HAP-1 (cell line): ENCODE data around the gene BAHCC1.

ENCODE experiments used
- DNase-seq, 2 experiments: peaks; one replicate each; pipeline ENCODE4 v3.0.0-alpha.2; 2016 to 2020; ENCODE audit warnings: low spot score in 2 of 2
- H3K27me3 ChIP-seq: fragments of 250-450 bp; sonication (Bioruptor Pico); 2 replicates; pipeline ENCODE4 v1.5.1; 2020; ENCODE audit warnings: low read depth, mild to moderate bottlenecking, moderate library complexity
- H3K36me3 ChIP-seq: fragments of 250-450 bp; sonication (Bioruptor Pico); replicated peaks from 2 replicates; pipeline ENCODE4 v1.5.1; 2020; ENCODE audit warnings: mild to moderate bottlenecking
- H3K4me1 ChIP-seq: fragments of 250-450 bp; sonication (Bioruptor Pico); 2 replicates; pipeline ENCODE4 v1.5.1; 2020; ENCODE audit warnings: mild to moderate bottlenecking
- H3K4me3 ChIP-seq: fragments of 250-450 bp; sonication (Bioruptor Pico); 2 replicates; pipeline ENCODE4 v1.5.1; 2020; ENCODE audit warnings: mild to moderate bottlenecking, moderate library complexity
- H3K9me3 ChIP-seq: fragments of 250-450 bp; sonication (Bioruptor Pico); 2 replicates; pipeline ENCODE4 v1.5.1; 2020; ENCODE audit warnings: mild to moderate bottlenecking, moderate library complexity
- in situ Hi-C: fragments of 300-500 bp; cut with MboI; formaldehyde crosslinking; loops from 3 replicates; pipeline ENCODE4 v1.14.3; 2020; ENCODE audit warnings: low sequenced_read_pairs, inconsistent platforms, mixed read lengths

The BAHCC1 gene

DNA sequence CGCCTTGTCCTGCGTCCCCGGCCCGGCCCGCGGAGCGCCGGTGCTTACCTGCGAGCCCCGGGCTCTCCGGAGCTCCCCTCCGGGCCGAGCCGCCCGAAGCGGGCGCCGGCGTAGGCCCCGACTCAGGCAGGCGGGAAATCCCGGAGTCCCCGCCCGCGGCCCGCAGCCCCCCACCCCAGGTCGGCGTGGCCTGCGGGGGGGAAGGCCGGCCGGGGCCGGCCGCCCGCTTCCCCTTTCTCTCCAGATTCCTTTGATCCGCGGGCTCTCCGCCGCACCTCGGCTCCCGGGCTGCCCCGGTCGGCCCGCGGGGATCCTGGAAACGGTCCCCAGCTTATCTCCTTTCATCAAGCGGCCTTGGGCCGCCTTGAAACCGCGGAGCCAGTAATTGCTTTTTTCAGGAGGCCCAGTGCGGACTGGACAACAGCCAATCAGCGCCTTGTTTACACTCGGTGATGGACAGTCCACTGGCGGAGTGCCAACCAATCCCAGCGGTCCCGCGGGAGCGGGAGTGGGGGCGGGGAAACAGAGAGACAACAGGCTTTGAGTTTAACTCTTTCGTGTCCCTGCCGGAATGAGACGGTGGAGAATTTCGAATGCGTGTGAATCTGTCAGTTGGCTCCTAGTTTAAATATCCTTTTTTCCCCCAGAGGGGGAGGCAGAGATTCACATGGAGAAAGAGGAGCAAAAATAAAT is 1.4 kb upstream of the BAHCC1 start:
- Histone ChIP-seq H3K9me3 (no peaks in the 10 kb centered on the region), H3K4me3 (peak overlapping the region; percentile 64), H3K27me3 (no peaks in the 10 kb centered on the region), H3K36me3 (no peaks in the 10 kb centered on the region; the same call in 1 of the 2 replicates), H3K4me1 (peaks cover 17% of the 10 kb centered on the region)
- in situ Hi-C loops = loop anchor here (5.0 to 10.0 kb wide), 2 partner anchors 91 to 102 kb away; no protein-coding TSS in a partner anchor
- peak; percentile 99 to 100 for DNase-seq

- H3K27me3 ChIP-seq = no peaks in the 10 kb centered on the region
These were observed 808 bp upstream of the BAHCC1 start for GRCh38 chr17:81394377-81394920.

GRCh38 chr17:81395600-81396277 is 482 bp downstream of the BAHCC1 start:
- H3K9me3 ChIP-seq = no peaks in the 10 kb centered on the region
- peak overlapping the region; percentile 67 for H3K4me3 ChIP-seq
- H3K36me3 ChIP-seq = no peaks in the 10 kb centered on the region; the same call in 1 of the 2 replicates
- H3K27me3 ChIP-seq = no peaks in the 10 kb centered on the region
- DNase-seq = peak in 1 of 2 experiments; percentile 39
- in situ Hi-C loops = loop anchor here (10.0 kb wide), 1 partner anchor 89 kb away; no protein-coding TSS in a partner anchor
- peaks cover 23% of the 10 kb centered on the region for H3K4me1 ChIP-seq

More at GRCh38 chr17:81394377-81394920, 808 bp upstream of the BAHCC1 start:
- H3K4me1 ChIP-seq = peaks cover 17% of the 10 kb centered on the region
- H3K36me3 ChIP-seq = no peaks in the 10 kb centered on the region; the same call in 1 of the 2 replicates
- H3K9me3 ChIP-seq = no peaks in the 10 kb centered on the region
- in situ Hi-C loops = loop anchor here (5.0 to 10.0 kb wide), 2 partner anchors 90 to 102 kb away; no protein-coding TSS in a partner anchor
- peak overlapping the region; percentile 64 for H3K4me3 ChIP-seq
- no peak for DNase-seq

- Histone ChIP-seq H3K27me3 (no peaks in the 10 kb centered on the region), H3K9me3 (no peaks in the 10 kb centered on the region), H3K4me3 (peak overlapping the region; percentile 67), H3K36me3 (no peaks in the 10 kb centered on the region; the same call in 1 of the 2 replicates), H3K4me1 (peaks cover 27% of the 10 kb centered on the region)
- in situ Hi-C loops = loop anchor here (10.0 kb wide), 1 partner anchor 89 kb away; no protein-coding TSS in a partner anchor
- DNase-seq = no peak
These were observed 1.0 kb downstream of the BAHCC1 start for GRCh38 chr17:81396278-81396721.

DNA sequence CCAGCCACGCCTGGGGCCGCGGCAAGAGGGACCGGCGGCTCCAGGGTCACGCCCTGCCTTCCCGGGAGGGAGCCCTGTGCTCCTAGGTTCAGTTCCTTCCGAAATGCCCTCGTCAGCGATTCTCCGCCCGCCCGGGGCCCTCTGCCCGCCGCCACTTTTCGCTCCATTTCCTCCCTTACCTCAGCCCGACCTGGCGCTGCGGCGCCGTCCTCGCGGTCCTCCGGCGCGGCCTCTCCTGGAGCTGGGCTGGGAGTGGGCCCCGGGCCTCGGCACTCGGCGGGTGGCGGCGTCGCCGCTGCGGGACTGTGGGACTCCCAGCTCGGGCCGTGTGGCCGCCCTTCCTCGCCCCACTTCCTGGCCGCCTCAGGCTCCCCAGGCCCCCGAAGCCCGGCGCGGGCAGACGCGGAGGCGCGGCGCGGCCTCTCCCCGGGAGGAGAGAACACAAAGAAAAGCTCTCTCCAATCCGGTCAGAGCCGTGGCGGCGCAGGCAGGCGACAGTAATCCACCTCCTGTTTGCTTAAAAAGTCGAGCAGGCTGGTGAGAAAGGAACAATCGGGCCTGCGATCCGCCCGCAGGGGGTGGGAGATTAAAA is 1.6 kb downstream of the BAHCC1 start:
- Histone ChIP-seq H3K4me3 (peak overlapping the region; percentile 67), H3K36me3 (no peaks in the 10 kb centered on the region), H3K9me3 (no peaks in the 10 kb centered on the region), H3K27me3 (no peaks in the 10 kb centered on the region), H3K4me1 (peaks cover 27% of the 10 kb centered on the region)
- peak; percentile 87 to 89 for DNase-seq
- in situ Hi-C loops = loop anchor here (10.0 kb wide), 1 partner anchor 88 kb away; no protein-coding TSS in a partner anchor

DNA sequence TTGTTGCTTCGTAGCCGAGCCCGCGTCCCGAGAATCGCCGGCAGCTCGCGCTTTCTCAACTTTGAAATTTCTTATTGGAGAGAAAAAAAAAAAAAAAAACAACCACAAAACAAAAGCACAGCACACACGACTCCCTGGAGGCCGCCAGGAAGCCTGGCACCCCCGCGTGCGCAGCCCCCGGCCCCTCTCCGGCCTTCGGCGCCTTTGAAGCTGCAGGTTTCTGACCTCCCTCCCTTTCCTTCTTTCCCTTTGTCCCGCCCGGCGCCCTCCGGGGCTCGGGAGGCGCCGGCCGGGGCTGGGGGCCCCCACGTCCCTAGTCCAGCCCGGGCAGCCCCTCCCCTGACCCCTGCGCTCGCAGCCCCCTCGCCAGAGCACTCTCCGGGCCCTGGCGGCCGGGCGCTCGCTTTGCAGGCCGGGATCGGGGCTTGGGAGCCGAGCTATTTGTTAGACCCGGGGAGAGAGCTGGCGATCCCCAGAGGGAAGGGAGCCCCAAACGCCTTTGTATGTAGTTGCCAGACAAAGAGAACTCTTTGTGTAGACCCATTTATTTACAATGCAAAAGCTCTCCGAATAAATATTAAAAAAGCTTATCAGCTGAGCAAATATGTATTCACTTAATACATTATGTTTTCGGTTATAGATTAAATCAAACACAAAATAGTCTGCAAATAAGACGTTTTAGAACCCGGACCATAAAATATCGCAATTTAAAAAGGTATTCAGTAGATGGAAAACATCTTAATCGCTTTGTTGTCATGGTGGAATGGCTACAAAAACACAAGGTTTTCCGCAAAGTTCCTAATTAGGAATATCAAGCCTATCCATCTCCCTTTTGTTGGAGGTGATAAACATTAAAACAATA is 2.3 kb downstream of the BAHCC1 start:
- Histone ChIP-seq H3K36me3 (no peaks in the 10 kb centered on the region), H3K27me3 (no peaks in the 10 kb centered on the region), H3K4me3 (peak overlapping the region; percentile 67), H3K4me1 (peaks cover 22% of the 10 kb centered on the region), H3K9me3 (no peaks in the 10 kb centered on the region)
- peak; percentile 64 to 85 for DNase-seq
- in situ Hi-C loops = loop anchor here (10.0 kb wide), 1 partner anchor 87 kb away; no protein-coding TSS in a partner anchor

- peak overlapping the region; percentile 67 for H3K4me3 ChIP-seq
- H3K4me1 ChIP-seq = peaks cover 21% of the 10 kb centered on the region
- H3K9me3 ChIP-seq = no peaks in the 10 kb centered on the region
- in situ Hi-C loops = loop anchor here (10.0 kb wide), 1 partner anchor 86 kb away; no protein-coding TSS in a partner anchor
- peak; percentile 27 to 71 for DNase-seq
- H3K27me3 ChIP-seq = no peaks in the 10 kb centered on the region
- no peaks in the 10 kb centered on the region for H3K36me3 ChIP-seq
These were observed 3.0 kb downstream of the BAHCC1 start for GRCh38 chr17:81398176-81398831.

GRCh38 chr17:81398832-81399411 is 3.7 kb downstream of the BAHCC1 start:
- Histone ChIP-seq H3K4me1 (peaks cover 21% of the 10 kb centered on the region), H3K4me3 (peak overlapping the region; percentile 67), H3K9me3 (no peaks in the 10 kb centered on the region), H3K36me3 (no peaks in the 10 kb centered on the region), H3K27me3 (no peaks in the 10 kb centered on the region)
- DNase-seq = peak in 1 of 2 experiments; percentile 49
- in situ Hi-C loops = loop anchor here (10.0 kb wide), 1 partner anchor 86 kb away; no protein-coding TSS in a partner anchor

- H3K36me3 ChIP-seq = no peaks in the 10 kb centered on the region
These were observed 4.4 kb downstream of the BAHCC1 start for GRCh38 chr17:81399481-81400153.

GRCh38 chr17:81400154-81400977 is 5.1 kb downstream of the BAHCC1 start:
- no peaks in the 10 kb centered on the region for H3K9me3 ChIP-seq
- peaks cover 17% of the 10 kb centered on the region for H3K4me1 ChIP-seq
- no peaks in the 10 kb centered on the region for H3K36me3 ChIP-seq
- in situ Hi-C loops = no loop called here
- no peaks in the 10 kb centered on the region for H3K27me3 ChIP-seq
- DNase-seq = peak; percentile 81 to 89
- peak overlapping the region; percentile 44 for H3K4me3 ChIP-seq

More at GRCh38 chr17:81399481-81400153, 4.4 kb downstream of the BAHCC1 start:
- in situ Hi-C loops = loop anchor here (10.0 kb wide), 1 partner anchor 85 kb away; no protein-coding TSS in a partner anchor
- Histone ChIP-seq H3K9me3 (no peaks in the 10 kb centered on the region), H3K27me3 (no peaks in the 10 kb centered on the region), H3K4me1 (peaks cover 16% of the 10 kb centered on the region), H3K4me3 (peak overlapping the region; percentile 67)
- DNase-seq = peak in 1 of 2 experiments; percentile 49
